Kidney (tissue), 14 donors: ENCODE results near the gene MAPK8. TPM values are rescaled to one million over a fixed set of nuclear protein-coding genes. Genes with fewer than 3 reads are reported as not detected.

Experiments used
- DNase-seq, 5 donors: peaks; one replicate each; pipeline ENCODE4 v3.0.0-alpha.2; 2013 to 2020
- FAIRE-seq: peaks from 2 replicates; lab custom pipeline; 2012; peaks lifted over from hg19 to GRCh38; lab: Jason Lieb, UNC
- H3K27ac ChIP-seq, 2 donors: one replicate each; pipeline ENCODE4 v1.7.0; 2013; ENCODE audit warnings: low read depth in 2 of 2, low read length in 2 of 2, inconsistent platforms in 1 of 2
- H3K27me3 ChIP-seq: one replicate; pipeline ENCODE4 v1.7.1; 2013; ENCODE audit warnings: low read length, inconsistent platforms; ENCODE audit not compliant: control insufficient read depth, insufficient read depth
- H3K36me3 ChIP-seq, 3 donors: one replicate each; pipeline versions ENCODE4 v1.7.0 to v1.7.1; 2013; ENCODE audit warnings: low read length in 3 of 3, control low read depth in 1 of 3, inconsistent platforms in 1 of 3; ENCODE audit not compliant: insufficient read depth in 3 of 3, control insufficient read depth in 2 of 3
- H3K4me1 ChIP-seq, 3 donors: one replicate each; pipeline versions ENCODE4 v1.7.0 to v1.7.1; 2013; ENCODE audit warnings: low read length in 3 of 3, inconsistent platforms in 1 of 3, low read depth in 1 of 3; ENCODE audit not compliant: control insufficient read depth in 2 of 3, insufficient read depth in 2 of 3
- H3K4me3 ChIP-seq, 3 donors: one replicate each; pipeline versions ENCODE4 v1.7.0 to v1.8.1; 2013; ENCODE audit warnings: low read length in 3 of 3, control low read depth in 1 of 3, inconsistent platforms in 1 of 3
- H3K9ac ChIP-seq, 3 donors: one replicate each; pipeline versions ENCODE4 v1.7.0 to v1.7.1; 2013; ENCODE audit warnings: low read length in 3 of 3, control low read depth in 1 of 3, inconsistent platforms in 1 of 3
- H3K9me3 ChIP-seq, 3 donors: one replicate each; pipeline versions ENCODE4 v1.7.0 to v1.7.1; 2013; ENCODE audit warnings: low read length in 3 of 3, control low read depth in 1 of 3, inconsistent platforms in 1 of 3; ENCODE audit not compliant: control insufficient read depth in 2 of 3, insufficient read depth in 1 of 3
- intact Hi-C: fragments of 100-400 bp; cut with DNase I; formaldehyde crosslinking; loops from one replicate; pipeline ENCODE4 v1.11.1; 2022
- polyA plus RNA-seq: library from polyadenylated mRNA; stranded (reverse); fragments of 350-450 nt; fragmentation: Illumina TruSeq; extraction: RNeasy Lipid Tissue Mini Kit (QIAGEN cat#74804); gene quantifications from one replicate; pipeline ENCODE4 v1.2.3, GENCODE V29; 2014; ENCODE audit warnings: low read depth, low replicate concordance; ENCODE audit not compliant: insufficient read depth
- total RNA-seq: library from RNA; stranded (reverse); fragmentation: NEBNext Ultra II Directional; extraction: Animal tissue kit (Norgen Biotek cat#: 25700); gene quantifications from one replicate; pipeline ENCODE4 v1.2.1, GENCODE V29; 2021
- TF ChIP-seq, protein P1 (sequence below): IDR thresholded peaks from 3 replicates; pipeline ENCODE4 v1.5.1; 2012; ENCODE audit warnings: mild to moderate bottlenecking, moderate library complexity, borderline replicate concordance; ENCODE audit not compliant: insufficient read depth; ENCODE audit errors: extremely low read depth
- donor health status: control.
- donor health status: control.
- donor health status: control.
- donor health status: control.
- donor health status: control.
- donor health status: DM: yes; HTN: yes; CAD: no.
- donor health status: Normal renal cell carcinoma (clear cell type).

MAPK8 gene
- total and polyA plus RNA-seq, 2 donors from 2014 or later = 17.0 to 36.7 TPM

DNA sequence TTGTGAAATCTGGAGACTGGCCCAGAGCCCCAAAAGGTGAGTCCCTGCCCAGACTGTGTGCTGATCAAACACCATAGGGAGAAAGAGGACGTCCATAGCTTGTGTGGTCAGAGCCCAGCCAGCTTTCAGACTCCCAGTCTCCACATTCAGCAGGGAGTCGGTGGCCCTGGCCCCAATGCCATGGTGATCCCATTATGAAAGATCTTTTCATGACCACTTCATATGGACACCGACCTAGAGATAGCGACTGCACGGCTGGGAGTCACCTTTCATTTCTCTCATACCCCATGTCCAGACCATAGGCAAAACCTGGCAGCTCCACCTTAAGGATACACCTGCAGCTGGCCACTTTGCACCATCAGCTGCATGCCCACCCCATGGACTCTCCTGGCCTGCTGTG is 172.0 kb downstream of the MAPK8 start:
- FAIRE-seq = no peak

DNA sequence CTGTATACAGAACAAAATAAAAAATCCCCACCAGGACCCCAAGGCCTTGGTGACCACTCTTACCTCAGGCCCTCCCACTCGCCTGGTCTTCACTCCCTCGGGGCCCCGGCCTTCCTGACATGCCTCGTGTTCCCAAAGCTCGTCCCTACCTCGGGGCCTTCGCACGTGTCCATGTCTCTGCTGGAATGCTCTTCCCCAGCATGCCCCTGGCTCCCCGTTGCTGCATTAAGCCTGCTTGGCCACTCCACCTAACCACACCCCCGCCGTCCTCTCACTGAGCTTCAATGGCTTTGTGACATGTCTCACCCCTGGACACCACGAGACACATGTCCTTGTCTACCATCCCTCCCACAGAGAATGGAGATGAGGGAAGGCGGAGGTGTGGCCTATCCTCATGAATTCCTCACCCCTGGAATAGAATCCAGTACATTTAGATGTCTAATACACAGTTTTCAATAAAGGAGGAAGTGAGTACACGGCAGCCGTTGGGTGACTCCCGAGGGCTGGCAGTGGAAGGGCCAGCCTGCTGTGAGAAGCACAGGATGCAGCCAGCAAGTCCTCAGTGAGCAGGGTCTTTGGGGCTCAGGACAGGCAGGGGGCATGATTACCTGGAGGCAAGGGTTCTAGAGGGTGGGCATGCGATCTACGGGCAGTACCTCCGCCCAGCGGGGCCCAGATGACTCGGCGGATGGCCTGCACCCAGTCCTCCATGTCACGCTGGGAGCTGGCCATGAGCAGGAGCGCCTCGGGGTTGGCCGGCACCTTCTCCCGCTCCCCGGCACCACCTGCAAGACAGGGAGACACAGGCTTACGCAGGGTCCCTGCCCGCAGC is 172.7 kb downstream of the MAPK8 start:
- no peak for FAIRE-seq
- no peak overlapping the region for H3K27ac ChIP-seq

More for the DNA sequence above, 172.0 kb downstream of the MAPK8 start:
- no peak overlapping the region for H3K27ac ChIP-seq
- no peak overlapping the region for H3K4me3 ChIP-seq
- H3K9ac ChIP-seq = no peak overlapping the region
- peak in 1 of 5 donors; percentile 2 for DNase-seq
- no peaks in the 10 kb centered on the region for H3K9me3 ChIP-seq
- no peaks in the 10 kb centered on the region for H3K27me3 ChIP-seq
- H3K36me3 ChIP-seq = no peaks in the 10 kb centered on the region
- no peaks in the 10 kb centered on the region for H3K4me1 ChIP-seq
- intact Hi-C loops = no loop called here
- TF ChIP-seq, protein P1, sequence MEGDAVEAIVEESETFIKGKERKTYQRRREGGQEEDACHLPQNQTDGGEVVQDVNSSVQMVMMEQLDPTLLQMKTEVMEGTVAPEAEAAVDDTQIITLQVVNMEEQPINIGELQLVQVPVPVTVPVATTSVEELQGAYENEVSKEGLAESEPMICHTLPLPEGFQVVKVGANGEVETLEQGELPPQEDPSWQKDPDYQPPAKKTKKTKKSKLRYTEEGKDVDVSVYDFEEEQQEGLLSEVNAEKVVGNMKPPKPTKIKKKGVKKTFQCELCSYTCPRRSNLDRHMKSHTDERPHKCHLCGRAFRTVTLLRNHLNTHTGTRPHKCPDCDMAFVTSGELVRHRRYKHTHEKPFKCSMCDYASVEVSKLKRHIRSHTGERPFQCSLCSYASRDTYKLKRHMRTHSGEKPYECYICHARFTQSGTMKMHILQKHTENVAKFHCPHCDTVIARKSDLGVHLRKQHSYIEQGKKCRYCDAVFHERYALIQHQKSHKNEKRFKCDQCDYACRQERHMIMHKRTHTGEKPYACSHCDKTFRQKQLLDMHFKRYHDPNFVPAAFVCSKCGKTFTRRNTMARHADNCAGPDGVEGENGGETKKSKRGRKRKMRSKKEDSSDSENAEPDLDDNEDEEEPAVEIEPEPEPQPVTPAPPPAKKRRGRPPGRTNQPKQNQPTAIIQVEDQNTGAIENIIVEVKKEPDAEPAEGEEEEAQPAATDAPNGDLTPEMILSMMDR = no peak

DNA sequence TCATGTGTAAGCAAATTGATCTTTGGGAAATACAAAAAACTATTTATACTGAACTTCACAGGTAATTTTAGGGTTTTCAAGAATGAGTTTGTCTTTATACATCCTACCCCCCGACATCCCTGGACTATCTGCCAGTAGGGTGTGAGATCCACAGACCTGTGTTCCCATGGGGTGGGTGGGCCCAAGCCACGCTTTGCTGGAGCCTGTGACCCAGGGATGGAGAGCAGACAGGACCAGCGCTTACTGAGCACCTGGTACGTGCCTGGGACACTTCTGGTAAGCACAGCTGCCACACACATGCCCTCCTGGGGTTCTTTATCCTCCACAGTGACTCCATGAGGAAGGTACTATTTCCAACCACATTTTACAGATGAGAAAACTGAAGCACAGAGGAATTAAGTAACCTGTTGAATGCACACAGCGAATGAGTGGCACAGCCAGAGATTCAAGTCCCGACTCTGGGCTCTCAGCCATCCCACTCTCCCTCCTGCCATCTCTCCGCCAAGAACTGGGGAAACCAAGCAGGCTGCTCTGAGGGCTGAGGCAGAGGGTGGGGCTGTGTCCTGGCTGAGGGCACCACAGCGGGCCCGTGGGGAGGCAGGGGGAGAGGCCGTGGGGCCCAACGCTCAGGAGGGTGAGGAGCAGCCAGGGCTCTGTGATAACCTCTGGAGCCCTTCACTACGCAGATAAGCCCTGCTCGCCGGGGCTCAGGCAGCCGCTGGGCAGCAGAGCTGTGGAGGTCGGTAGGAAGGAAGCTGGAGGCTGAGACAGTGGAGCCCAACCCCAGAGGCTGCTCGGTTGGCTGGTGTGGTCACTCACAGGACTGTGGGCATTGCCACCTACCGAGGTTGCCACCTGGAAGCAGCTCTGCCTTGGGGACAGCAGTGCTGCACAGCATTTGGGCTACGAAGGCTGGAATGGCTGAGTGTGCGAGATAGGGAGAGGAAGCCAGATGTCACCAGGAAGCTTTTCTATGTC is 174.2 kb downstream of the MAPK8 start:
- FAIRE-seq (no peak), DNase-seq (peak in 1 of 5 donors; percentile 8)
- H3K27me3 ChIP-seq = no peaks in the 10 kb centered on the region
- TF ChIP-seq, protein P1 = no peak
- no peaks in the 10 kb centered on the region for H3K9me3 ChIP-seq
- no peak overlapping the region for H3K4me3 ChIP-seq
- no peak overlapping the region for H3K9ac ChIP-seq
- no peak overlapping the region for H3K27ac ChIP-seq
- intact Hi-C loops = no loop called here
- no peaks in the 10 kb centered on the region for H3K36me3 ChIP-seq
- no peaks in the 10 kb centered on the region for H3K4me1 ChIP-seq

More for the DNA sequence above, 172.7 kb downstream of the MAPK8 start:
- Histone ChIP-seq H3K27me3 (no peaks in the 10 kb centered on the region), H3K4me3 (no peak overlapping the region), H3K36me3 (no peaks in the 10 kb centered on the region), H3K9me3 (no peaks in the 10 kb centered on the region), H3K4me1 (no peaks in the 10 kb centered on the region), H3K9ac (no peak overlapping the region)
- intact Hi-C loops = no loop called here
- peak in 2 of 5 donors; percentile 5 to 65 for DNase-seq
- TF ChIP-seq, protein P1 = no peak
